ENCODE data around the gene EPHB2. TPM values are rescaled to one million over a fixed set of nuclear protein-coding genes. Genes with fewer than 3 reads are reported as not detected.

EPHB2 gene
- total RNA-seq, 1 donor, result 24.9 TPM

DNA sequence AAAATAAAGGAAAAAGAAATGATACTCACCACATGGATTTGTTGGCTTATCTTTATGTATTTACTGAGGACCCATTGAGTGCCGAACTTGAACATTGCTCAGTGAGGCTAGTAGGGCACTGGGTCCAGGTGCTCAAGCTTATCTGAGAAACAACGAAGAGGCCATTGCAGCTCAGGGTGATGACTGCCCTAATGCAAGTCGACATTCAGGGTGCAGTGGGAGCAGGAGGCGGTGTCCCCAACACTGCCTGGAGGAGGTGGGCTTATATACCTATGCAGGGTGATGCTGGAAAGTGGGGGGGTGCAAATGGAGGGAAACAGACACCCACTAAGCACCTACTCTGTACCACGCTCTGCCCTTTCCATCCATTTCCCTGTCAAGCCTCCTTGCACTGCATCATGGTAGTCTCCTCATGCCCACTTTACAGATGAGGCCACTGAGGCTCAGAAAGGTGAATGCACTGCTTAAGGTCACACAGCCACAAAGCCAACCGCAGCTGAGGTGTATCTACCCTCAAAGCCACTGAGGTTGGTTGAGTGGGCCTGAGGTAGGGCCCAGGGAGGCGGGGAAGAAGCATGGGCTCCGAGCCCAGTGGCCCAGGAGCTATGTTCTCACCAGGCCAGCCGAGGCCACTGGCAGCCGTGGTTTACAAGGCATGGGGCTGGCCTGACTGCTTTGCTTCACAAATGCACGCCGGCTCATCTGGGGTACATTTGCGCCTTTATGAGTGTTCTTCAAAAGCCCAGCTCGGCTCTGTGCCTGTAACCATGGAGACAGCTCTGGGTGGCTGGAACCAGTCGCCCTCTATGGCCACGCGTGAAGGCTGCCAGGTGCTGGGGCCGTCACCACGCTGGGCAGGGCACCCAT lies 103.8 kb downstream of the EPHB2 start:
- TF ChIP-seq, protein P1, sequence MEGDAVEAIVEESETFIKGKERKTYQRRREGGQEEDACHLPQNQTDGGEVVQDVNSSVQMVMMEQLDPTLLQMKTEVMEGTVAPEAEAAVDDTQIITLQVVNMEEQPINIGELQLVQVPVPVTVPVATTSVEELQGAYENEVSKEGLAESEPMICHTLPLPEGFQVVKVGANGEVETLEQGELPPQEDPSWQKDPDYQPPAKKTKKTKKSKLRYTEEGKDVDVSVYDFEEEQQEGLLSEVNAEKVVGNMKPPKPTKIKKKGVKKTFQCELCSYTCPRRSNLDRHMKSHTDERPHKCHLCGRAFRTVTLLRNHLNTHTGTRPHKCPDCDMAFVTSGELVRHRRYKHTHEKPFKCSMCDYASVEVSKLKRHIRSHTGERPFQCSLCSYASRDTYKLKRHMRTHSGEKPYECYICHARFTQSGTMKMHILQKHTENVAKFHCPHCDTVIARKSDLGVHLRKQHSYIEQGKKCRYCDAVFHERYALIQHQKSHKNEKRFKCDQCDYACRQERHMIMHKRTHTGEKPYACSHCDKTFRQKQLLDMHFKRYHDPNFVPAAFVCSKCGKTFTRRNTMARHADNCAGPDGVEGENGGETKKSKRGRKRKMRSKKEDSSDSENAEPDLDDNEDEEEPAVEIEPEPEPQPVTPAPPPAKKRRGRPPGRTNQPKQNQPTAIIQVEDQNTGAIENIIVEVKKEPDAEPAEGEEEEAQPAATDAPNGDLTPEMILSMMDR (IDR thresholded peaks at IDR 0.05; ENCODE audit: insufficient read depth, low read length), result no peak
- H3K4me3 ChIP-seq (ENCODE audit: low read depth, low read length), result no peak overlapping the region
- DNase-seq (ENCODE audit: low read depth), result peak; percentile 34

DNA sequence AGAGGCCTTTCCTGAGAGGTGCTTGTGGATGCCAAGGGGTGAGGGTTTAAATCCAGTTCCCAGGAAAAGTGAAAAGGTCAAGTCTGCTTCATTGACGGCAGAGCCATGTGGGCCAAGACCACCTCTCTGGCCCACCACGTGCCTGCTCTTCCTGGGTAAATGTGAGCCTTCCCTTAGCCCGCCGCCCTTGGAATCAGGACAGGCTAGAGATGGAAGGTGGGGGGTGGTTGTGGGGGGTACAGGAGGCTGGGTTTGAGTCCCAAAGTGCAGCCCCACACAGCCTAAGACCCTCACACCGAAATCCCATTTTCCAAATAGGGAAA lies 104.4 kb downstream of the EPHB2 start:
- TF ChIP-seq, protein P1 (IDR thresholded peaks at IDR 0.05; ENCODE audit: insufficient read depth, low read length), result no peak
- DNase-seq (ENCODE audit: low read depth), result no peak
- H3K4me3 ChIP-seq (ENCODE audit: low read depth, low read length), result no peak overlapping the region

DNA sequence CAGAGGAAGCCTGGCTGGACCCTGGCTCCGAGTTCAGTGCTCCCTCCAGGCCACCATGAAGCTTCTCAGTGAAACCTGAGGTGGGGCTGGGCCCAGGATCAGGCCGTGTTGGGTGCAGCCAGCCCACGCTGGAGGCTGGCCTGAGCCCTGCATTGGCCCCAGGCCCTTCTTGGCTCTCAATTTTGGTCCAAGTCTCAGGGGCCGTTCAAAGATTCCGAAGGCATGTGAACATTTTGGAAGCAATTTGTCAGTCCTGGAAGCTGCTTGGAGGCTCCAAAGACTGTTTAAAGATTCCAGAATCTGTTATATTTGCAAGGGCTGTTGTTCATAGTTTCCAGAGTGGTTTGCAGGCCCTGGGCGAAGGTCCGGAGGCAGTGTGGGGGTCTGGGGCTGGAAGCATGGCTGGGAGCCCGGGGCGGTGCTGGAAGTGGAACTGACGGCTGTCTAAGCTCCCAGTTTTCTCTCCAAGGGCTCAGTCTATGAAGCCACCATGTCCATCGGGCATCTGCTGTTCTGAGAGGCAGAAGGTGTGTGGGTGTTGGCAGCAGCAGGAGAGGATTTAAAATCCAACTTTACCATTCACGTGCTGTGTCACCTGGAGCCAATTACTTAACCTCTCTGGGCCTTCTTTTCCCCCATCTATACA lies 104.9 kb downstream of the EPHB2 start:
- TF ChIP-seq, protein P1 (IDR thresholded peaks at IDR 0.05; ENCODE audit: insufficient read depth, low read length), result no peak
- DNase-seq (ENCODE audit: low read depth), result peak; percentile 66
- H3K4me3 ChIP-seq (ENCODE audit: low read depth, low read length), result no peak overlapping the region

DNA sequence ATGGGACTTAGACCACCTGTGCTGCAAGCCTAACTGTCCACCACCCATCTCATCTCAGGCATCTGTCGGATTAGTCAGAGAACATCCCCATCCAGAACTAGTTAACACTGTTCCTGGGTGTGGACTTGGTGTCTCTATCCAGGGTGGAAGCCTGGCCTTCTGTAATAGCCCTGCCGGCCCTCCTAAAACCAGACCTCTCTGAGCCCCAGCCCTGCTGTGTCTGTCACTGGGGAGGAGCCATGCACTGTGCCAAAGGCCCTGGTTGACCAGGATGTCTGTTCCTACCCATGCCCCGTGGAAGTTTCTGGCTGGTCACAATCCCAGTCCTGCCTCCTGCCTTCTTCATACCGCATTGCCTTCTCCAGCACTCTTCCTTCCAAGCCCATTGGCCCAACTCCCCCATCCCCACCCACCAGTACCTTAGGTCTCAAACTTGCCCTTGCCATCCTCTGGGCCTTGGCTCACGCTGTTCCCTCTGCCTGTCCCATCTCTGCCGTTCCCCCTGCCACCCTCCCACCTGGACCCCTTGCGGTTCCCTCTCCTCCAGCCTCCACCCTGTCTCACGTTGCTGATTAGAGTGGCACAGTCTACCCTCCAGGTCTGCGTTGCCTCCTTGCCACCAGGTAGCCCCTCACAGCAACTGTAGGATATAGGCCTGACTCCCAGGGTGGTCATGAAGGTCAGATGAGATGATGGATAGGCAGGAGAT lies 105.6 kb downstream of the EPHB2 start:
- no peak overlapping the region for H3K4me3 ChIP-seq (ENCODE audit: low read depth, low read length)
- DNase-seq (ENCODE audit: low read depth), result no peak
- TF ChIP-seq, protein P1 (IDR thresholded peaks at IDR 0.05; ENCODE audit: insufficient read depth, low read length), result no peak

DNA sequence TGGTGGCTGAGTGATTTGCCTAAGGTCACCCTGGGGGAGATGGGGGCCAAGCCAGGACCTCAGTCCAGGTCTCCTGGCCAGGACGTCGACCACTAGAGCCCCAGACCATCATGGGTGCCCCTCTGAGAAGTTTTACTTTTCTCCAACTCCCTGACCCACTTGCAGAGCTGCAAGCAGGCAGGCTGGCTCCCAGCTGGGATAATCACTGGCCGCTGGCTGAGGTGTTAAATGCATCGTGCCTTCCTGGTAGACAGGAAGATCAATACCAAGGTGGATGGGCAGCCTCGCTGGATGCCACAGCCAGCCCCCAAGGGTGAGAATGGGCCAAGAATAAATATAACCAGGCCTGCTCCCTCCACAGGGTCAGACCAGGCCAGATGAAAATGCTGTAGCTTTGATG lies 106.2 kb downstream of the EPHB2 start:
- TF ChIP-seq, protein P1 (IDR thresholded peaks at IDR 0.05; ENCODE audit: insufficient read depth, low read length), result no peak
- DNase-seq (ENCODE audit: low read depth), result no peak
- H3K4me3 ChIP-seq (ENCODE audit: low read depth, low read length), result no peak overlapping the region

DNA sequence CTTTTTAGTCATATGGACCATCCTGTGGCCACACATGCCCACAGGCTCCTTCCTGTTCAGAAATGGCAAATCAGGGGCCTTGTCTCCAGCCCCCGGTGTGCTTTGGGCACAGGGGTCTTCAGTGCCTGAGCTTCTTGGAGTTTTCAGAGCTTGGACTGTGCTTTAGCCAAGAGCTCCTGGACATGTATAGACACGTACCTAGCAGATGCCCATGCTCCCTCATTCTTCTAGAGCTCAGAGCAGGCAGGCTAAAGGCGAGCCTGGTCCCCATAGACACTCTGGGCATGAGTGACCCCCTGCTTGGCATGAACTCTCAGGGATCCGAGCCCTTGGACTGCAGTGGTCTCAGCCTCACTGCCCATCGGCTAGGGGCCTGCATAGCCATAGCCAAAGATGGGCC lies 106.8 kb downstream of the EPHB2 start:
- TF ChIP-seq, protein P1 (IDR thresholded peaks at IDR 0.05; ENCODE audit: insufficient read depth, low read length), result no peak
- H3K4me3 ChIP-seq (ENCODE audit: low read depth, low read length), result no peak overlapping the region
- no peak for DNase-seq (ENCODE audit: low read depth)
